ENCODE results near the gene TSEN54.
"Not testable (repeated sequence)": the region's sequence is repeated elsewhere in the genome, so short reads cannot be mapped to it uniquely, and the experiment has no call there.

Gene TSEN54

DNA sequence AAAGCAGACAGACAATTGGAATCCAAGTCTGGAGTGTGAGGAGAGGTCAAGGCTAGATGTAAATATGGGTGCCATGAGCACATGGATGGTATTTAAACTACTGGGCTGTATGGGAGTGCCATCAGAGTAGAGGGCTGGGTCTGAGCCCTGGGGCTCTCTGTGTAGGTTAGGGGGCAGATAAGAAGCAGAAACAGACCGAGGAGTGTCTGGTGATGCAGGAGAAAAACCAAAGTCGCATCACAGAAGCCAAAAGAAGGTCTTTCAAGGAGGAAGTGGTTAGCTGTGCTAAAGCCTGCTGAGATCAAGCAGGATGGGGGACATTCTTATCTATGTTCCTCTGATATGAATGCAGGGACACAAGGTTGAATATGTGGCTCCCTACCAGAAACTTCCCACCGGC lies 1.9 kb downstream of the TSEN54 start:
- DNase-seq (ENCODE audit: low read depth in 2 of 3, low spot score in 2 of 3) = no peak

DNA sequence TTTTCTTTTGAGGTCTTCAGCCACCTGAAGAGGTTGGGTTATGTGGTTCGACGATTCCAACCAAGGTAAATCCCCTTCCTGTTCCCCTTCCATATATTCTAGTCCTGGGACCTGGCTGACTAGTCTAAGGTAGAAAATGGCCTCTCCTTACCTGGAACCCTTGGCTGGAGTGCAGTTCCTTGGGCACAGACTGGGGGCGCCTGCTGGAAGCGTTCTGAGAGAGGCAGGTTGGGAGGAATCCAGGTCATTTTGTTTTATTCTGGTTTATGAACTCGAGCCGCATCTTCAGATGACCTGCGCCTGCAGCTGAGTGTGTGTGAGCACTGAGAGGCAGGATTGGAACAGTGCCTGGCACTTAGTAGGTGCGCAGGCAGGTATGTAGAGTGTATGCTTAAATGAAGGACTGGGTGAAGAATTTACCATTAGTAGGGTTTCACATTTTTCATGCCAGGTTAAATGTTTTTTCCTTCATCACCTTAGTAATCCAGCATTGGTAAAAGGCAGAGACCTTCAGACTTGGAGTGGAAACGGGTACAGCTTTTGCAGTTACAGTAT lies 2.7 kb downstream of the TSEN54 start:
- DNase-seq (ENCODE audit: low read depth in 2 of 3, low spot score in 2 of 3) = no peak

DNA sequence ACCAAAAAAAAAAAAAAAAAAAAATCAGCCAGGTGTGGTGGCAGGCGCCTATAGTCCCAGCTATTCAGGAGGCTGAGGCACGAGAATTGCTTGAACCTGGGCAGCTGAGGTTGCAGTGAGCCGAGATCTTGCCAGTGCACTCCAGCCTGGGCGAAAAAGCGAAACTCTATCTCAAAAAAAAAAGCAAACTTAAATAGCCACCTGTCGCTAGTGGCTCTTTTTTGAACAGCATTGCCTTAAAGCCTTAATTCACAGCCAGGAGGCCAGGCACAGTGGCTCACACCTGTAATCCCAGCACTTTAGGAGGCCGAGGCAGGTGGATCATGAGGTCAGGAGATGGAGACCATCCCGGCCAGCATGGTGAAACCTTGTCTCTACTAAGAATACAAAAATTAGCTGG lies 4.1 kb downstream of the TSEN54 start:
- not testable (repeated sequence) for DNase-seq (ENCODE audit: low read depth in 2 of 3, low spot score in 2 of 3)

DNA sequence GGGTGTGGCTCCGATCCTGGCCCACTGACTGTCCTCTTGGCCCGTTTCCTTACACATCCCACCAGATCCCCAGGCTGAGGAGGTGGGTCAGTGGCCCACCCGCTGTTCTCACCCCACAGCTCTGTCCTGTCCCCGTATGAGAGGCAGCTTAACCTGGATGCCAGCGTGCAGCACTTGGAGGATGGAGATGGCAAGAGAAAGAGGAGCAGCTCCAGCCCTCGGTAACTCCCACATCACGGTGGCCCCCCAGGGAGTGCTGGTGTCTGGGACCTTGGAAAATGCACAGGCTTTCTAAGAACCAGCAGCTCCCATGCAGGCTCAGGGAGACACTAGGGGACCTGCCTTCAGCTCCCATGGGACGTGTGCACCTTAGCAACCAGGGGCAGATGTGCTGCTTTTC lies 5.0 kb downstream of the TSEN54 start:
- DNase-seq (ENCODE audit: low read depth in 2 of 3, low spot score in 2 of 3) = no peak

DNA sequence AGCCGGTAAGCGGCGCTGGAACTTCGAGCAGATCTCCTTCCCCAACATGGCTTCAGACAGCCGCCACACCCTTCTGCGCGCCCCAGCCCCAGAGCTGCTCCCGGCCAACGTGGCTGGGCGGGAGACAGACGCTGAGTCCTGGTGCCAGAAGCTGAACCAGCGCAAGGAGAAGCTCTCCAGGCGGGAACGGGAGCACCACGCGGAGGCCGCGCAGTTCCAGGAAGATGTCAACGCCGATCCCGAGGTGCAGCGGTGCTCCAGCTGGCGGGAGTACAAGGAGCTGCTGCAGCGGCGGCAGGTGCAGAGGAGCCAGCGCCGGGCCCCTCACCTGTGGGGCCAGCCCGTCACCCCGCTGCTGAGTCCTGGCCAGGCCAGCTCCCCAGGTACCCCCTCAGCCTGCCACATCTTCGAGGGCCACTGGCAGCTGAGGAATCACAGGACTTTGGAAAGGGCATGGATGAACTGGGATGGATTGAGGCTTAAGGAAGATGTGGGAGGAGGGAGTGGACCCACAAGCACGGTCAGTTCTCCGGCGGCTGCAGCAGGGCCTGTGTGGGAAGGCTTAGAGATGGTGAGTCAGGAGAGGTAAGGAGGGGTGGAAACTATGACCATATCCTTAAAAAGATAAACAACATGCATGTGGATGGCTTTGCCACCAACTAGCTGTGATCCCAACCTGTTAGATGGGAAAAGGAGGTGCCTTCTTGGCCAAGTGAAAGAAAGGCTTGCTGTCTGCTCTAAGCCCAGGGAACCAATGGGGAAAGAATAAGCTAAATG lies 5.8 kb downstream of the TSEN54 start:
- DNase-seq (ENCODE audit: low read depth in 2 of 3, low spot score in 2 of 3) = no peak

DNA sequence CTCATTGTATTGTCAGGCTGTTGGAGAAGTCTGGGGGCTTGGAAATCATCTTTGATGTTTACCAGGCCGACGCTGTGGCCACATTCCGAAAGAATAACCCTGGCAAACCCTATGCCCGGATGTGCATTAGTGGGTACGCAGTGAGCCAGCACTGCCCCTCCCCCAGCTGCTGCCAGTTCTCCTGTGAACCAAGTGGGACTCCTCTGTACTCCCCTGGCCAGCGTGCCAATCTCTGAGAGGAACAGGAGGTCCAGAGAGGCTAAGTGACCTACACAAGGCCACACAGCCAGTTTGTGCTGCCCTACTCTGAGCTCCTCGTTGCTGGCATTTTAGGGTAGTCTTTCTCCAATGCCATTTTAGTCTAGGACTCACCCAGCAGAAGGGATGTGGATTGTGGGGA lies 7.3 kb downstream of the TSEN54 start:
- DNase-seq (ENCODE audit: low read depth in 2 of 3, low spot score in 2 of 3) = no peak

DNA sequence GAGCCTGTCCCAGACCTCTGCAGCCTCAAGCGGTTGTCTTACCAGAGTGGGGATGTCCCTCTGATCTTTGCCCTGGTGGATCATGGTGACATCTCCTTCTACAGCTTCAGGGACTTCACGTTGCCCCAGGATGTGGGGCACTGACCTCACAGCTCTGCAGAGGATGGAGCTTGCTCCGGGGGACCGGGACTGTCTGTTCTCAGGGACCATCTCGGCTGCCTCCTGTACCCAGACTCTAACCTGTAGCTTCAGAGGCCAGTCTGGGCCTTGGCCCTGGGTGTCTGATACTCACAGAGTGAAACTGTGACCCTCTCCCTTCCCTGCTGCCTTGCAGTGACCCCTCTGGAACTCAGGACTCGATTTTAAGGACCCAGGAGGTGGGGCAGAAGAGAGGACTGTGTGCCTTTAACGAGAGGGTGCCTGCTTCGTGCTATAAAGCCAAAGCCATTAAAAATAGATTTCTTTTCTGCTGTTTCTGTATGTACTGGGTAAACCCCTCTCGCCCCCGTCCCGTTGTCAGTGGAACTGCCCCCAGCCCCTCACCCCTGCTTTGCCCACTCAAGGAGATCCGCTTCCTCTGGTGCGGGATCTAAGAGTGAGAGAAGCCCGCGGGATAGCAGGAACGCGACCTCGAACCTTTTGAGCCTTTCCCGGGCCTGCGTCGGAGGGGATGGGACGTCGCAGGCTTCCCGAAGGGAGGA lies 8.1 kb downstream of the TSEN54 start:
- DNase-seq (ENCODE audit: low read depth in 2 of 3, low spot score in 2 of 3) = no peak

DNA sequence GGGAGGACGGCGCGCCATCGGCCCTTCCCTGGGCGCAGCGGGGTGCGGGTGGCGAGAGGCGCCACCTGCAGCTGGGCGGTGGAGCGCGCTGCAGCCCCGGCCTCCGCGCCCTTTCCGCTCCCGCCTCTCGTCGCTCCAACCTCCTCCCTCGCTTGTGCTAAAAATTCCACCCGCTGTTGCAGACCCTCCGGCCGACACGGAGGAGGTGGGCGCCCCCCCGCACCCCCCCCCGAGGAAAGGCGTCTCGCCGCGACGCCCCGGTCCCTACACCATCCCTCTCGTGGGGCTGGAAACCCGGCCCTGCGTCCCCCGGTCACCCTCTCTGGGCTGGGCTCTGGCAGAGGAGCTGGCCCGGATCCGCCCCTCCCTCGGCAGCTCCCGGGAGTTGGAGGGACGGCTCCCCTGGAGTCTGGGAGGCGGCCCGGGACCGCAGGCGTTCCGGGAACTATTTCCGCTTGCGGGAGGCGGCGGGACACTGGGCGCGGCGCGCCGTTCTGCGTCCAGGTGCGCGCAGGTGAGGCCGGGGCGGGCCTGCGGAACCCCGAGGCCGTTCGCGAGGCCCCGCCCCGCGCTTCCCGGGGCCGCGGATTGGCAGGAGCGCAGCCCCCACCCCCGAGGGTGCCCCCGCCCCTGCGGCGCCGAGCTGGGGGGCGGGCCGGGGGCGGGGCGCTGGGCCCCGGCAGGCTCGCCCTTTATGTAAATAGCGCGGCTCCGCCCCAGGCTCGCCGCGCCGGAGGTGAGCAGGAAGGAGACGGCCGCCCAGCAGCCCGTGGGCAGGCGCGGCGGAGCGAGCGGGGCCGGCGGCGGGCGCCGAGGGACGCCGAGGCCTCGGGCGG lies 8.9 kb downstream of the TSEN54 start, which contains the start of gene LLGL2:
TSS of gene LLGL2 (plus strand) at position 728 of the 836 bp plus-strand sequence. CDS start 17,730 bp downstream, outside the sequence.
- peak in 2 of 3 experiments; percentile 45 to 60 for DNase-seq (ENCODE audit: low read depth in 2 of 3, low spot score in 2 of 3)

DNA sequence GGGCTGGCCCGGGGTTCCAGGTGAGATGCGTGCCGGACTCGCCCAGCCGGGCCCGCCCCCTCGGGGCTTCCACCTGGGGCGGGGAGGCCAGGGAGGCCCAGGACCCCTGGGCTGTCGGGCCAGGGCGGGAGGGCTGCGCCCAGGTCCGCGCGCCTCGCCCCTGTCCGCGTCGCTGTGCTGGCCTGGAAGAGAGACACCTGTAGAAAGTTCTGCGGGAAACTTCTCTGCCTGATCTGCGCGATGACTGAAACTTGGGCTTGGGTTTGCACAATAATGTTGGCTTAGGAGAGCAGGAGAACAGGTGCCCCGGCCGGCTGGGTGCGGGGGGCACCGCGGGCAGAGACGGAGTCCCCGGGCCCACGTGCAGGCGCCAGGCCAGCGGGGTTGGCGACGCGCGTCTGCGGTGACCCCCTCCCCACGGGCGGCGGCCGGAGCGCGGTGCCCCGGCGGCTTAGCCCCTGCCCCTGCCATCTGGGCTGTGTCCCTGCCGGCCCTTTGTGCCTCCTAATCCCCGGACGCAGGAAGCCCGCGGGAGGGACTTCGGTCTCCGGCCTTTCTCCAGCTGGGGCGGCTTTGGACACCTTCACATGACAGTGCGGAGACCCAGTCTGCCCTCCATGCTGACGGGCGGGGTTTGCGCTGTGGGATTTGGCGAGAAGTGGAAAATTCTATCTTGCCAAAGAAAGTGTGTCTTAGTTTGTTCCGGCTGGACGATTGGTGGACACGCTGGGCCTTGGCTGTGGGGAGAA lies 9.7 kb downstream of the TSEN54 start:
- no peak for DNase-seq (ENCODE audit: low read depth in 2 of 3, low spot score in 2 of 3)

DNA sequence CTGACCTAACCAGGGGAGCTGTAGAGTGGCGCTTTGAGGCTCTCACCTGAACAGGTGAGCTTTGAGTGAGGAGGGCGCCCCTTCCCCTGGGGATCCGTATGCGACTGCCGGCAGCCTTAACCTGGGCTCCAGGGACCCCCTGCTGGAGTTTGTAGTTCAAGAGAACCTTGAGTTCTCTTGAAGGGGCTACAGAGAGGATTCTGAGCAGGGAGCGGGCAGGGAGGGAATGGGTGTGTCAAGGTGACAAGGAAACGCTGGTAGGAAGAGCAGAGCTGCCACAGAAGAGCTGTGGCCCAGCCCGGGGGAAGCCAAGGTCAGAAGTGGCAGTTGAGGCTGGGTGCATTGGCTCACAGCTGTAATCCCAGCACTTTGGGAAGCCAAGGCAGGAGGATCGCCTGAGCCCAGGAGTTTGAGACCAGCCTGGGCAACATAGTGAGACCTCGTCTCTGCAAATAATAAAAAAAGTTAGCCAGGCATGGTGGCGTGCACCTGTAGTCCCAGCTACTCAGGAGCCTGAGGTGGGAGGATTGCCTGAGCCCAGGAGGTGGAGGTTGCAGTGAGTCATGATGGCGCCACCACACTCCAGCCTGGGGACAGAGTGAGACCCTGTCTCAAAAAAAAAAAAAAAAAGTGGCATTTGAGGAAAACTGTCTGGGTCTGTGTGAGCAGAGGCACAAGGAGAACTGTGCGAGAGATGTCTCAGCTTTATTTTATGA lies 10.4 kb downstream of the TSEN54 start:
- no peak for DNase-seq (ENCODE audit: low read depth in 2 of 3, low spot score in 2 of 3)

DNA sequence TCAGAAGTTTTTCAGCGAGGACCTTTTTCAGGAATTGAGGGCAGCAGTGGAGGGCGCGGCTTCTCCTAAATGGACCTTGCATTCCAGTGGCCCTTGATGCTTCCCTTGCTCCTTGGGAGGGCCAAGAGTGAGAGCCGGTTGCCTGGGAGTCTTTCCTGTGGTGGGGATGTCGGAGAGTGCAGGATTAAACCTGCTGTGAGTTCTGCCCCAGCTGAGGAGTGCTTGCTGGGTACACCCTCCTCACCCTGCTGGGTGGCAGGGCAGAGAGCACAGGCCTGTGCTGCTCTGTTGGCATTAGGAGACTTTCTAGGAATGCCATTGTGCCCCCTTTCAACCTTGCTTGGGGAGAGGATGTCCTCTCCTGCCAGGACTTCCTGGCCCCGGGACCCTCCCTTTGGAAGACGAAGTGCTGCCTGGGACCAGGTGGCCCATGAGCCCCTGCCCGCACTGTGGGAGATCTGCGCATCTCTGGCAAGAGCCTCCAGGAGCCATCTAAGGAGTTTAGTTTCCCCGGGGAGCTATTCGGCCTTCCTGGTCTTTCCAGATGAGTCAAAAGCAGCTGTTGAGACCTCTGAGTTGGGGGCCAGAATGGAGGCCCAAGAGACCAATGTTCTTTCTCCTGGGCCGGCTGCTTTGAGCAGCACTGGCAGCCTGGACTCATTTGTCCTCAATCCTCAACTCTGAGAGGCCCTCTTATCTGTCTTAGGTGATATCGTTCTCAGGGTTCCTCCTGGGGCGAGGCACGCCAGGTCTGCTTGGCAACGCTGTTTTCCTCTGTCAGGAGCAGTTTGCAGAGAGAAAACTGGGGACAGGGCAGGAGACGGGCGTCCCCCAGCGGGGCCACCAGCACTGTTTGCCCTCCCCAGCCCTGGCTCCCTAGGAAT lies 14.8 kb downstream of the TSEN54 start:
- no peak for DNase-seq (ENCODE audit: low read depth in 2 of 3, low spot score in 2 of 3)

DNA sequence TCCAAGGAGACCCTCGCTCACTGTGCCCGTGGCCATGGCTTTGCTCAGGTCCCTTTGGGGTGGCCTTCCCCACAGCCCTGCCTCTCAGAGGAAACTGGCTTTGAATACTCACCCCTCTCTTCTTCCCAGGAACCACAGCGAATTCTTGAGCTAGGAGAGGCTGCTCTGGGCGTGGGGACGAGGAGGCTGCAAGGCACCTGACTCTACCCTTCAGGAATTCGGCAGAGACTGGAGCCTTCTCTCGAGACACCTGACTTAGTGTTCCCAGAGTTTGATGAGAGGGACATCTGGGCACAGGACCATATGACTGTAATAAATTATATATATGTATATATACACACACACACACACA lies 15.4 kb downstream of the TSEN54 start:
- DNase-seq (ENCODE audit: low read depth in 2 of 3, low spot score in 2 of 3) = no peak

DNA sequence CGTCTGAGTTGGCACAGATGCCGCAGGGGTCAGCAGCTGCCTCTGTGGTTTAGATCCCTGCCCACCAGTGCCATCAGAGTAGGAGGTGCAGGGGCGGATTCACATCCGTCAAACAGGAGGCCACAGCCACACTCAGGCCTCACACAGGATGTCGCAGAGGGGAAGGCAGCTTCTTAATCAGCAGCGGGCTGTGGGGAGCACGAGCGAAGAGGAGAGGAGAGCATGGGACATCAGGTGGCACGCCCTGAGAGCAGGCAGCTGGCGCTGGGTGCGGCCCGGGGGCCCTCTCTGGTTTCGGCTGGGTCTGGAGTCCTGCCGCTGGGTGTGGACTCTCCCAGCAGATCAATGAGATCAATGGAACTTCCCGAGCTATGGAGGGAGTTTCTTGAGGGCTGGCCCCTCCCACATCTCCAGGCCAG lies 18.8 kb downstream of the TSEN54 start:
- peak in 1 of 3 experiments; percentile 44 for DNase-seq (ENCODE audit: low read depth in 2 of 3, low spot score in 2 of 3)

DNA sequence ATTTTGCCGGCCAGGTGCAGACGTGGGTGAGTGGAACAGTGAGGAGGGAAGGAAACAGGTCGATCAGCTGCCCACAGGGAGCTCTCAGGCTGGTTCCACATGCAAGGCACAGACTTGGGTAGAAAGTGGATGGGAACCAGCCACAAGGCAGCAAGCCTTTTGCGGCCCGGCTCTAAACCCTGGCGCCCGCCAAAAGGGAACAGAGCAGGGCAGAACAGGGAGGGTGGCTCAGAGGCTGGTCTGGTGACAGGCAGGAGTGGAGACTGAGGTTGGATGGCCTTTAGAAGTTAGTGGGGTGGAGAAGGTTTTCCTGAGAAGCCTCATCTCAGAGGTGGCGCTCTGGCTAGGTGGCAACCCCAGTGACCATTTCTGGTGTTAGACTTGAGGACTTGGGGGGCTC lies 19.5 kb downstream of the TSEN54 start:
- no peak for DNase-seq (ENCODE audit: low read depth in 2 of 3, low spot score in 2 of 3)

DNA sequence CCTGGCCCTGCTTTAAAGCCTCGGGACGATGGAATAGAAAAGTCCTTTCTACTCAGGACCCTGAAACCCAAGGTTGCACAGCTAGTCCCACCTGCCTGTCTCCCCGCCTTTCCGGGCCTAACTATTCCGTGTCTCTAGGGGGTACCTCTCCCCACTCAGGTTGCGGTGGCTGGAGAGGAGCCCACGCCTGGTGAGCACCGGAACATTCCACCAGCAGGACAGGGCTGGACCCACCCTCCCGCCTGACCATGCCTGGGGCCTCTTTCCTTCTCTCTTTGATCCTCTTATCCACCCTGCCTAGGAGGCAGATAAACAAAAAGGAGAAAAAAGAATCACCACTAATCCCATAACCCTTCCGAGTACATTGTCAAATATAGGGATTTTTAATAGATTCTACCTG lies 20.0 kb downstream of the TSEN54 start:
- DNase-seq (ENCODE audit: low read depth in 2 of 3, low spot score in 2 of 3) = no peak

DNA sequence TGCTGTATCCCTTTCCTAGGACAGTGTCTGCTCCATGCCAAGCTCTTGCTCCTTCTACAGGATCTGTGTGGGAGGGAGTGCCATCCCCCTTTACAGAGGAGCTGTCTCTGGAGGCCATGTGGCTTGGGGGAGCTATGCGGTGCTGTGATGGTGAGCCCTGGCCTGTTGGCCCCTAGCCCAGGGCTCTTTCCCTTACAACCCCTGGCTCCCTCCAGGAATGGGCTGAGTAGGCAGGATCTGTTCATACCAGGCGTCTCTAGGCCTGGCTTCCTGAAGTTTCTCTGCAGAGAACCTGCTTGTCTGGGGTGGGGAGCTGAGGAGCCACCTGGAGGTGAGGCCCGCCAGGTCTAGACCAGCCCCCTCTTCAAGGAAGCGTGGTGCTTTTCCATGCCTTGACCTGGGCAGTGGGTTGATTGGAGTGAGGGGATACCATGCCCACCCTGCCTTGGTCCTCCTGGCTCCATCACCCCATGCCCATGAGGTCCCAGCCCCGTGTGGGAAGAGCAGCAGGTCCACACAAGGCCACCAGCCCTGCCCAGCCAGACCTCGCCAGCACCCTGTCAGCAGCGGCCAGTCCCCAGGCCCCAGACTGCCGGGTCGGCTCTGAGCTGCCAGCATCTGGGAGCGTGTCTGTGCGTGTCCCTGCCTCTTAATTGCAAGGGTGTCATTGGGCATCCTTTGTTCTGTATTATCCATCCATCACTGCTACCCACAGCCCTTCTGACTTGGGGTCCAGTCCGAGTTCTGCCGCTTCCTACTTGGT lies 23.8 kb downstream of the TSEN54 start:
- no peak for DNase-seq (ENCODE audit: low read depth in 2 of 3, low spot score in 2 of 3)

DNA sequence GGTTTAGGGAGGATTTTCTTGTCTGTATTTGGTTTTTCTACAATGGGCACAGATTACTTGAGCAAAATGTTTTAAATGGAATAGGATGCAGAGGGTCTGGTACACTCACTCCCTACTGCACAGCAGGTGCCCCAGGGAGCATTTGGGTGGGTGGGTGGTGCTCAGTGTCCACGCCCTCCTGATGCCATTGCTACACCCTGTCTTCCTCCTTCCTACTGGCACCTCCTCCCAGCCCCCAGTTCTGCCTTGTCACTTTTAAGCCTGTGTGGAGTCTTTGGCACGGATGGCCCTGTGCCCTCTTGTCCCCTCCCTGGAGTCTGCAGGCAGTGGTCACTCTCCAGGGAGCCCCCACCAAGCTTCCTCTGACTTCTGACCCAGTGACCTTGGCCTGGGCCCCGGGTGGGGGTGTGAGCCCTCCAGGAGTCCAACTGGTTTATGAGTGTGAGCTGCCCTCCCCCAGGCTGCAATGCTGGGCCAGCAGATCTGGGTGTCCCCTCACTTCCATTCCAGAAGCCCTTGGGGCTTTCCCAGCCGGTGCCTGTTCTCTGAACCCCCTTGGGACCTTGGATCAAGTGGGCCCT lies 24.7 kb downstream of the TSEN54 start:
- DNase-seq (ENCODE audit: low read depth in 2 of 3, low spot score in 2 of 3) = no peak

DNA sequence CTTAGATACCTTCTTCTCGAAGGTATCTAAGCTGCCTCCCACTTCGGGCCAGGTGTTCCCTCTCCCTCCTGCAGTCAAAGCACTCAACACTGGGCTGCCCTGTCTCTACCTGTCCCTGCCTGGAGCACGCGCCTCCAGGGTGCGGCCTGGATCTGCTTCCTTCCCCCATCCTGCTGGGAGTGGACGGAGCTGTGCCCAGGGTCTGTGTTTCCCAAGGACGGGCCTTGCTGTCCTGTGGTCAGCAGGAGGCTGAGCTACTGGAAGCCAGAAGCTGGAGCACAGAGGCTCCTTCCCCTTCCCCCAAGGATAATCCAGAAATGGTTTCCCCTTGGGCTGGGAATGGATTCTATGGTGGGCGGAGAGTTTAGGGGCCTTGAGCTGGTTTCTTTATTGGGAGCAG lies 25.9 kb downstream of the TSEN54 start:
- no peak for DNase-seq (ENCODE audit: low read depth in 2 of 3, low spot score in 2 of 3)
